ENCODE measurements around the gene TBX15. TPM values are rescaled to one million over a fixed set of nuclear protein-coding genes. Genes with fewer than 3 reads are reported as not detected.

Gene TBX15
- total RNA-seq, 4 donors from 2014 or later, result 0.21 to 0.62 TPM; not detected in 2

- Histone ChIP-seq H3K4me1 (no peaks in the 10 kb centered on the region), H3K4me3 (no peak overlapping the region), H3K9me3 (no peaks in the 10 kb centered on the region), H3K27ac (no peak overlapping the region), H3K27me3 (no peaks in the 10 kb centered on the region), H3K36me3 (no peaks in the 10 kb centered on the region)
- no peak for TF ChIP-seq CTCF (IDR thresholded peaks at IDR 0.05)
- TF ChIP-seq POLR2A (IDR thresholded peaks at IDR 0.05), result no peak
- DNase-seq, result no peak
- intact Hi-C loops (cut with DNase I; ENCODE audit: low total_unique reads), result no loop called here
Observed at GRCh38 chr1:118954301-118954905, 33.7 kb downstream of the TBX15 start.

GRCh38 chr1:118951270-118951936 is 36.7 kb downstream of the TBX15 start:
- H3K27me3 ChIP-seq, result no peaks in the 10 kb centered on the region

GRCh38 chr1:118949315-118949714 is 38.8 kb downstream of the TBX15 start:
- no peaks in the 10 kb centered on the region for H3K4me1 ChIP-seq
- TF ChIP-seq CTCF (IDR thresholded peaks at IDR 0.05) (no peak), POLR2A (IDR thresholded peaks at IDR 0.05) (no peak)
- intact Hi-C loops (cut with DNase I; ENCODE audit: low total_unique reads), result no loop called here
- no peaks in the 10 kb centered on the region for H3K9me3 ChIP-seq
- no peak overlapping the region for H3K4me3 ChIP-seq
- H3K27me3 ChIP-seq, result no peaks in the 10 kb centered on the region
- H3K27ac ChIP-seq, result no peak overlapping the region
- no peak for DNase-seq
- no peaks in the 10 kb centered on the region for H3K36me3 ChIP-seq

More at GRCh38 chr1:118951270-118951936, 36.7 kb downstream of the TBX15 start:
- H3K4me1 ChIP-seq, result no peaks in the 10 kb centered on the region
- no peak overlapping the region for H3K4me3 ChIP-seq
- no peak overlapping the region for H3K27ac ChIP-seq
- no peak for DNase-seq
- intact Hi-C loops (cut with DNase I; ENCODE audit: low total_unique reads), result no loop called here
- no peaks in the 10 kb centered on the region for H3K36me3 ChIP-seq
- no peak for TF ChIP-seq POLR2A (IDR thresholded peaks at IDR 0.05)
- TF ChIP-seq CTCF (IDR thresholded peaks at IDR 0.05), result no peak
- no peaks in the 10 kb centered on the region for H3K9me3 ChIP-seq

GRCh38 chr1:118948846-118949245 is 39.3 kb downstream of the TBX15 start:
- no peak overlapping the region for H3K27ac ChIP-seq
- intact Hi-C loops (cut with DNase I; ENCODE audit: low total_unique reads), result no loop called here
- H3K27me3 ChIP-seq, result no peaks in the 10 kb centered on the region
- no peaks in the 10 kb centered on the region for H3K4me1 ChIP-seq
- DNase-seq, result no peak
- H3K4me3 ChIP-seq, result no peak overlapping the region
- TF ChIP-seq CTCF (IDR thresholded peaks at IDR 0.05) (no peak), POLR2A (IDR thresholded peaks at IDR 0.05) (no peak)
- no peaks in the 10 kb centered on the region for H3K9me3 ChIP-seq
- H3K36me3 ChIP-seq, result no peaks in the 10 kb centered on the region

- intact Hi-C loops (cut with DNase I; ENCODE audit: low total_unique reads), result no loop called here
- TF ChIP-seq POLR2A (IDR thresholded peaks at IDR 0.05) (no peak), CTCF (IDR thresholded peaks at IDR 0.05) (no peak)
- DNase-seq, result no peak
Observed at GRCh38 chr1:118948351-118948750, 39.8 kb downstream of the TBX15 start.

More at GRCh38 chr1:118948351-118948750, 39.8 kb downstream of the TBX15 start:
- Histone ChIP-seq H3K9me3 (no peaks in the 10 kb centered on the region), H3K4me1 (no peaks in the 10 kb centered on the region), H3K27me3 (no peaks in the 10 kb centered on the region), H3K27ac (no peak overlapping the region), H3K36me3 (no peaks in the 10 kb centered on the region), H3K4me3 (no peak overlapping the region)
